ENCODE results near the gene CLK4. TPM values are rescaled to one million over a fixed set of nuclear protein-coding genes. Genes with fewer than 3 reads are reported as not detected.

CLK4 gene
- total RNA-seq, 4 donors from 2014 or later: 16.0 to 59.0 (median 27.2) TPM

GRCh38 chr5:178664141-178664540 is 37.3 kb upstream of the CLK4 start:
- no peak overlapping the region for H3K27ac ChIP-seq
- ATAC-seq: no peak
- TF ChIP-seq POLR2A (IDR thresholded peaks at IDR 0.05): no peak
- H3K4me3 ChIP-seq: no peak overlapping the region
- H3K4me1 ChIP-seq: no peaks in the 10 kb centered on the region
- H3K36me3 ChIP-seq: no peaks in the 10 kb centered on the region
- H3K9me3 ChIP-seq: no peaks in the 10 kb centered on the region
- 76% methylated on average over 3 of the region's 3 CpGs; no CpG with 5 or more reads in 1 of the 2 donors for WGBS, 2 donors (ENCODE audit: low coverage in 1 of 2)
- H3K27me3 ChIP-seq: peaks cover 6% of the 10 kb centered on the region

GRCh38 chr5:178662541-178662860 is 35.7 kb upstream of the CLK4 start:
- no peaks in the 10 kb centered on the region for H3K4me1 ChIP-seq
- no peak overlapping the region for H3K4me3 ChIP-seq
- TF ChIP-seq CTCF (IDR thresholded peaks at IDR 0.05): no peak
- TF ChIP-seq EP300 (IDR thresholded peaks at IDR 0.05): no peak
- TF ChIP-seq POLR2A (IDR thresholded peaks at IDR 0.05): no peak
- TF ChIP-seq POLR2AphosphoS5 (IDR thresholded peaks at IDR 0.05): no peak
- 80 to 83% methylated on average over 4 to 6 of the region's 10 CpGs for WGBS, 2 donors (ENCODE audit: low coverage in 1 of 2)
- H3K36me3 ChIP-seq: no peaks in the 10 kb centered on the region
- no peaks in the 10 kb centered on the region for H3K9me3 ChIP-seq
- peaks cover 6% of the 10 kb centered on the region for H3K27me3 ChIP-seq
- no peak for ATAC-seq
- no peak overlapping the region for H3K27ac ChIP-seq

GRCh38 chr5:178661836-178662540 is 35.1 kb upstream of the CLK4 start:
- peaks cover 6% of the 10 kb centered on the region for H3K27me3 ChIP-seq
- H3K4me1 ChIP-seq: no peaks in the 10 kb centered on the region
- H3K4me3 ChIP-seq: no peak overlapping the region
- no peaks in the 10 kb centered on the region for H3K36me3 ChIP-seq
- H3K9me3 ChIP-seq: no peaks in the 10 kb centered on the region
- no peak overlapping the region for H3K27ac ChIP-seq
- TF ChIP-seq EP300 (IDR thresholded peaks at IDR 0.05) (no peak), POLR2A (IDR thresholded peaks at IDR 0.05) (no peak), POLR2AphosphoS5 (IDR thresholded peaks at IDR 0.05) (no peak), CTCF (IDR thresholded peaks at IDR 0.05) (no peak)
- ATAC-seq: no peak
- 86 to 96% methylated on average over 11 to 12 of the region's 21 CpGs for WGBS, 2 donors (ENCODE audit: low coverage in 1 of 2)

GRCh38 chr5:178651046-178651810 is 24.4 kb upstream of the CLK4 start:
- no peak overlapping the region for H3K27ac ChIP-seq
- TF ChIP-seq EP300 (IDR thresholded peaks at IDR 0.05): no peak
- TF ChIP-seq CTCF (IDR thresholded peaks at IDR 0.05): no peak
- TF ChIP-seq POLR2A (IDR thresholded peaks at IDR 0.05): no peak
- TF ChIP-seq POLR2AphosphoS5 (IDR thresholded peaks at IDR 0.05): no peak
- no peaks in the 10 kb centered on the region for H3K9me3 ChIP-seq
- H3K36me3 ChIP-seq: no peaks in the 10 kb centered on the region
- no peaks in the 10 kb centered on the region for H3K27me3 ChIP-seq
- 76 to 82% methylated on average over 3 to 7 of the region's 7 CpGs for whole genome bisulfite sequencing, 2 donors (ENCODE audit: low coverage in 1 of 2)
- peaks cover 0 to 12% (median 0%) of the 10 kb centered on the region in 3 donors for H3K4me1 ChIP-seq
- no peak for ATAC-seq
- no peak overlapping the region for H3K4me3 ChIP-seq

GRCh38 chr5:178650214-178650613 is 23.4 kb upstream of the CLK4 start:
- H3K4me1 ChIP-seq: peaks cover 0 to 4% (median 0%) of the 10 kb centered on the region in 3 donors
- no peaks in the 10 kb centered on the region for H3K9me3 ChIP-seq
- TF ChIP-seq POLR2AphosphoS5 (IDR thresholded peaks at IDR 0.05) (no peak), EP300 (IDR thresholded peaks at IDR 0.05) (no peak), POLR2A (IDR thresholded peaks at IDR 0.05) (no peak), CTCF (IDR thresholded peaks at IDR 0.05) (no peak)
- no peaks in the 10 kb centered on the region for H3K36me3 ChIP-seq
- WGBS, 2 donors (ENCODE audit: low coverage in 1 of 2): 82 to 93% methylated on average over 3 to 5 of the region's 5 CpGs
- H3K27me3 ChIP-seq: no peaks in the 10 kb centered on the region
- no peak for ATAC-seq
- H3K27ac ChIP-seq: no peak overlapping the region
- H3K4me3 ChIP-seq: no peak overlapping the region

Measured in gastroesophageal sphincter (tissue), 4 donors.